Endothelial cell of umbilical vein (primary cell): ENCODE data around the gene DACT3. TPM values are rescaled to one million over a fixed set of nuclear protein-coding genes. Genes with fewer than 3 reads are reported as not detected.

Experiments
- BruUV-seq: library from RNA; stranded (reverse); fragments of 400-500 nt; replicated peaks from 2 replicates; lab custom pipeline; 2021; lab: Mats Ljungman, UMichigan
- CTCF ChIA-PET: fragments of 300-600, 350-600 bp; sonication (Branson Sonifier 250); formaldehyde crosslinking; loops from one replicate; lab custom pipeline; 2021; ENCODE audit warnings: antibody characterized with exemption, inconsistent platforms; lab: Charles Lee
- POLR2A ChIA-PET: fragments of 300-600, 350-600 bp; sonication (Branson Sonifier 250); formaldehyde crosslinking; loops from one replicate; lab custom pipeline; 2021; ENCODE audit warnings: antibody characterized with exemption, inconsistent platforms; lab: Charles Lee
- DNase-seq: peaks from one replicate; pipeline ENCODE4 v3.0.0-alpha.2; 2011; ENCODE audit warnings: low read depth, low spot score
- FAIRE-seq: peaks from 2 replicates; lab custom pipeline; 2011; peaks lifted over from hg19 to GRCh38; lab: Jason Lieb, UNC
- H2AFZ ChIP-seq: 2 replicates; pipeline ENCODE4 v1.6.0; 2012; ENCODE audit warnings: low read depth, low read length, control low read depth, inconsistent platforms
- H3K27ac ChIP-seq: 2 replicates; pipeline ENCODE4 v1.5.1; 2011; ENCODE audit warnings: low read depth, mild to moderate bottlenecking, control low read depth, low read length, moderate library complexity; ENCODE audit not compliant: insufficient read depth
- H3K27me3 ChIP-seq, 2 experiments: 2 replicates each; pipeline versions ENCODE4 v1.6.0 to v1.6.1; 2011; ENCODE audit warnings: low read length in 2 of 2, mixed read lengths in 1 of 2; ENCODE audit not compliant: control insufficient read depth in 2 of 2, insufficient read depth in 2 of 2
- H3K36me3 ChIP-seq, 2 experiments: 2 replicates in 1 of 2; 3 replicates in 1 of 2; pipeline ENCODE4 v1.5.1; 2011; ENCODE audit warnings: low read length in 2 of 2, mild to moderate bottlenecking in 1 of 2, moderate library complexity in 1 of 2; ENCODE audit not compliant: control insufficient read depth in 2 of 2, insufficient read depth in 2 of 2; ENCODE audit errors: extremely low read depth in 1 of 2
- H3K4me1 ChIP-seq: 3 replicates; pipeline ENCODE4 v1.5.1; 2011; ENCODE audit warnings: mild to moderate bottlenecking, low read length; ENCODE audit not compliant: control insufficient read depth, insufficient read depth; ENCODE audit errors: extremely low read depth
- H3K4me2 ChIP-seq: 2 replicates; pipeline ENCODE4 v1.6.1; 2011; ENCODE audit warnings: low read length, control low read depth, mixed read lengths; ENCODE audit not compliant: insufficient read depth
- H3K4me3 ChIP-seq, 3 experiments: fragments of 200-600 bp in 1 of 3; sonication (generic), shearing (Covaris generic) in 1 of 3; replicated peaks in 1 of 3; 2 replicates each; pipeline ENCODE4 v1.5.1; 2011 to 2016; ENCODE audit warnings: control low read depth in 3 of 3, low read length in 3 of 3, mild to moderate bottlenecking in 2 of 3, inconsistent platforms in 1 of 3, low read depth in 1 of 3, moderate library complexity in 1 of 3; ENCODE audit not compliant: insufficient read depth in 1 of 3
- H3K79me2 ChIP-seq: 2 replicates; pipeline ENCODE4 v1.6.0; 2012; ENCODE audit warnings: low read length, inconsistent platforms; ENCODE audit not compliant: control insufficient read depth, insufficient read depth
- H3K9ac ChIP-seq: replicated peaks from 2 replicates; pipeline ENCODE3; 2011; ENCODE audit warnings: low read length, control low read depth; ENCODE audit not compliant: insufficient read depth; ENCODE audit errors: extremely low read depth
- H3K9me1 ChIP-seq: replicated peaks from 3 replicates; pipeline ENCODE4 v1.6.0; 2011; ENCODE audit warnings: mild to moderate bottlenecking, low read length; ENCODE audit not compliant: control insufficient read depth, insufficient read depth; ENCODE audit errors: extremely low read depth
- H3K9me3 ChIP-seq: replicated peaks from 2 replicates; pipeline ENCODE4 v1.5.1; 2012; ENCODE audit warnings: low read length, inconsistent platforms; ENCODE audit not compliant: control insufficient read depth, insufficient read depth
- H4K20me1 ChIP-seq: replicated peaks from 2 replicates; pipeline ENCODE3; 2011; ENCODE audit warnings: mild to moderate bottlenecking, low read length; ENCODE audit not compliant: control insufficient read depth, insufficient read depth; ENCODE audit errors: extremely low read depth
- GATA2 ChIP-seq: IDR thresholded peaks from 2 replicates; pipeline ENCODE4 v1.7.0; 2011; ENCODE audit warnings: low read depth, mild to moderate bottlenecking, moderate library complexity, mixed read lengths, low read length; ENCODE audit not compliant: insufficient read length, insufficient read depth
- MAX ChIP-seq: IDR thresholded peaks from 2 replicates; pipeline ENCODE4 v1.6.1; 2011; ENCODE audit not compliant: insufficient read depth, insufficient read length
- MYC ChIP-seq: IDR thresholded peaks from one replicate; pipeline ENCODE4 v1.6.1; 2011; ENCODE audit warnings: mild to moderate bottlenecking, low read depth, low read length
- POLR2A ChIP-seq: IDR thresholded peaks from 2 replicates; pipeline ENCODE4 v1.6.1; 2012; ENCODE audit warnings: low read depth, mild to moderate bottlenecking, control low read depth, low read length
- POLR2AphosphoS5 ChIP-seq: IDR thresholded peaks from 2 replicates; pipeline ENCODE4 v1.6.1; 2012; ENCODE audit warnings: low read depth, mild to moderate bottlenecking, control low read depth, low read length, moderate library complexity; ENCODE audit not compliant: insufficient read depth
- dilution Hi-C: fragments of 300-500 bp; cut with MboI; formaldehyde crosslinking; loops from one replicate; pipeline ENCODE4 v1.15.0; 2019; ENCODE audit warnings: low sequenced_read_pairs; ENCODE audit not compliant: extremely low pct_ligation_motif_present
- intact Hi-C: fragments of 100-400 bp; cut with micrococcal nuclease; formaldehyde crosslinking; loops from one replicate; pipeline ENCODE4 v1.10.0; 2022
- polyA plus RNA-seq, 4 experiments: library from polyadenylated mRNA; depleted of rRNA in 3 of 4; stranded (reverse) in 3 of 4; unstranded in 1 of 4; fragments of >200 nt; gene quantifications; 2 replicates each; pipeline versions ENCODE4 v1.2.1 to v1.2.3, GENCODE V29; 2011 to 2012; ENCODE audit warnings: missing spikeins in 1 of 4
- total RNA-seq: library from RNA; stranded (reverse); gene quantifications from 2 replicates; pipeline ENCODE4 v1.2.3, GENCODE V29; 2021
- TF ChIP-seq, protein P1 (sequence below), 2 donors: IDR thresholded peaks; 1 replicate in 1 of 2; 2 replicates in 1 of 2; pipeline ENCODE4 v1.5.1; 2011; ENCODE audit warnings: low read length in 2 of 2, mild to moderate bottlenecking in 2 of 2, moderate library complexity in 2 of 2, control low read depth in 1 of 2, inconsistent platforms in 1 of 2, low read depth in 1 of 2; ENCODE audit not compliant: insufficient read depth in 1 of 2; ENCODE audit errors: extremely low read depth in 1 of 2

DACT3 gene
- total and polyA plus RNA-seq, 2 donors (not counting 3 experiments of a cell fraction or from before 2014, with no cell fraction given), result 0.22 to 0.76 TPM

DNA sequence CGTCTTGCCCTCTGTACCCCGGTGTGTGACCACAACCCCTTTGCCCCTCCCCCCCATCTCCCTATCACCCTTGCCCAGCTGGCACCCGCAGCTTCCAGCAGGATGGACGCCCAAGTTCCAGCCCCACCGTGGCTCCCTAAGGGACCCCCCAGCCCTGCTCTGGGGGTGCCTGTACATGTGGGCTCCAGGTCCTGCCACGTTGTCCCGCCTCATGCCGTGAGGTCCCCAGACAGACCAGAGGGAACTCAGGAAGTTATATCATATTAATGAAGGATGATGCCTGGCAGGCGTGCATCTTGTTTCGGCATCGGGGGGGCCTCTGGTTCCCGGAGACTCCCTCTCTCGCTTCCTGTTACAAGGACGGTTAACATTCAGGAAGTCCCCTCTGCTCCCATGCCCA lies 34.5 kb downstream of the DACT3 start:
- FAIRE-seq (no peak), DNase-seq (no peak)
- no peaks in the 10 kb centered on the region for H4K20me1 ChIP-seq
- dilution Hi-C loops (no loop called here), intact Hi-C loops (no loop called here)
- H3K79me2 ChIP-seq, result no peaks in the 10 kb centered on the region
- no TSS peak for BruUV-seq
- H3K4me2 ChIP-seq, result no peak overlapping the region
- H3K4me3 ChIP-seq, result no peak overlapping the region
- H3K27me3 ChIP-seq, result no peaks in the 10 kb centered on the region
- no peaks in the 10 kb centered on the region for H3K9me3 ChIP-seq
- ChIA-PET POLR2A (no interaction called here), CTCF (interaction anchor here (2.3 kb wide), 1 partner anchor 12 kb away, joined by 15 read pairs; no protein-coding TSS in a partner anchor)
- no peak for TF ChIP-seq GATA2
- TF ChIP-seq MAX, result no peak
- TF ChIP-seq MYC, result no peak
- TF ChIP-seq, protein P1, sequence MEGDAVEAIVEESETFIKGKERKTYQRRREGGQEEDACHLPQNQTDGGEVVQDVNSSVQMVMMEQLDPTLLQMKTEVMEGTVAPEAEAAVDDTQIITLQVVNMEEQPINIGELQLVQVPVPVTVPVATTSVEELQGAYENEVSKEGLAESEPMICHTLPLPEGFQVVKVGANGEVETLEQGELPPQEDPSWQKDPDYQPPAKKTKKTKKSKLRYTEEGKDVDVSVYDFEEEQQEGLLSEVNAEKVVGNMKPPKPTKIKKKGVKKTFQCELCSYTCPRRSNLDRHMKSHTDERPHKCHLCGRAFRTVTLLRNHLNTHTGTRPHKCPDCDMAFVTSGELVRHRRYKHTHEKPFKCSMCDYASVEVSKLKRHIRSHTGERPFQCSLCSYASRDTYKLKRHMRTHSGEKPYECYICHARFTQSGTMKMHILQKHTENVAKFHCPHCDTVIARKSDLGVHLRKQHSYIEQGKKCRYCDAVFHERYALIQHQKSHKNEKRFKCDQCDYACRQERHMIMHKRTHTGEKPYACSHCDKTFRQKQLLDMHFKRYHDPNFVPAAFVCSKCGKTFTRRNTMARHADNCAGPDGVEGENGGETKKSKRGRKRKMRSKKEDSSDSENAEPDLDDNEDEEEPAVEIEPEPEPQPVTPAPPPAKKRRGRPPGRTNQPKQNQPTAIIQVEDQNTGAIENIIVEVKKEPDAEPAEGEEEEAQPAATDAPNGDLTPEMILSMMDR (IDR thresholded peaks at IDR 0.05; ENCODE audit: extremely low read depth in 1 of 2, insufficient read depth in 1 of 2, low read depth in 1 of 2, low read length in 2 of 2), result no peak
- TF ChIP-seq POLR2AphosphoS5, result no peak
- no peak for TF ChIP-seq POLR2A
- peaks cover 12% of the 10 kb centered on the region for H3K4me1 ChIP-seq
- no peak overlapping the region for H3K27ac ChIP-seq
- H2AFZ ChIP-seq, result no peak overlapping the region
- no peaks in the 10 kb centered on the region for H3K9me1 ChIP-seq
- no peak overlapping the region for H3K9ac ChIP-seq
- no peaks in the 10 kb centered on the region for H3K36me3 ChIP-seq
